Measurements from ENCODE around the gene FGA.

FGA gene

DNA sequence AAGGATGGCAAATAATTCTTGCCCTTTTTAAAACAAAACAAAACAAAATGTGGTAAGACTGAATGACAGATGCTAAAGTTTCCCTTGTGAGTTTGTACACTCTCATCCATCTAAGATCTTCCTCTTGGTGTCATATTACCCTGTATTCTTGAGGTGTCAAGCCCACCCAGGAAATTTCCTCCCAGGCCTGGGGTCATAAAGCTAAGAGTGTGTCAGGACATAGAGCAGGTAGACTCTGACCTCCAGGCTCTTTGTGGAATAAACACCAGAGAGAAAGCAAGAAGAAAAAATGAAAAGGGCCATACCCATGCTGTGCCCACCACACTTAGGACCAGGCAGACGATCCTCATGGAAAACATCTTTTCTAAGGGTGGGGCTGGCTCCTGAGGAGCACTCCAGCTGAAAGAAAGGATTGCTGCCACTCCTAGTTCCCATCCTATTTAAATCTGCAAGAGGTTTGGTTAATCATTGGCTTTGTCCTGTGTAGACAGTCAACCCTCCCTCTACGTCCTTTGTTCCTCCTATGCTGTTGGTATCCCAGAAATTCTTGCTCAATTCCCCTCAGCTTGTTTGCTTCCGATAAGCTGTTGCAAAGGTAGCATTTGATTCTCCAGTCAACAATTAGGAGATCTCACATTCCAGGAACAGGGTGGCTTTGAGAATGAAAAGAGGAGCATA, at the start of gene FGA:
FGA (minus strand) TSS at position 414 of the 678 bp plus-strand sequence; CDS start at position 359, 55 bp downstream.
- no peak for DNase-seq

DNA sequence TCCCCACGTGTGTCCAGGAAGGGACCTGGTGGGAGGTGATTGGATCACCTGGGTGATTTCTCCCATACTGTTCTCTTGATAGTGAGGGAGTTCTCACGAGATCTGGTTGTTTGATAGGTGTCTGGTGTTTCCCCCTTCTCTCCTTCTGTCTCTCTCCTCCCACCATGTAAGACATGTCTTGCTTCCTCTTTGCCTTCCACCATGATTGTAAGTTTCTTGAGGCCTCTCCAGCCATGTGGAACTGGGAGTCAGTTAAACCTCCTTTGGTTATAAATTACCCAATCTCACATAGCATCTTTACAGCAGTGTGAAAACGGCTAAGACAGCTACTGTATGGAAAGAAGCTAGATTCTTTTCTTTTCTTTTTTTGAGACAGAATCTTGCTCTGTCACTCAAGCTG, 43.5 kb upstream of the FGA start:
- peak; percentile 45 for DNase-seq

DNA sequence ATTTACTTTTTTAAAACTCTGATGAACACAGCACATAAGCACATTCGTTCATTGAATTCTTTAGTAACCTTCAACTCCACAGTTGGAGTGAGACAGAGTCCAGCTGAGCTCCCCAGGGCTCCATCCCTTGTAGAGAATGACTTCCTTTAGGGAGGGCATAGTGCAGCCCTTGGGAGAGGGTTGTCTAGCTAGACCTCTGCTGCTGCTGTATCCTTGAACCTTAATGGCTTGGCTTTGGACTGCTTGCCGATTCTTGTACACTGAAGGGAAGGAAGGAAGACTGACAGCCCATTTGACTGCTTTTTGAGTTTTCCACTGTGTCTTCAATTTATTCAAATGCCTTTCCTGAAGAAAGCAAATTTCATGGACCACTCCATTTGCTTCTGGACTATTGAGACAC, 41.3 kb upstream of the FGA start:
- no peak for DNase-seq

DNA sequence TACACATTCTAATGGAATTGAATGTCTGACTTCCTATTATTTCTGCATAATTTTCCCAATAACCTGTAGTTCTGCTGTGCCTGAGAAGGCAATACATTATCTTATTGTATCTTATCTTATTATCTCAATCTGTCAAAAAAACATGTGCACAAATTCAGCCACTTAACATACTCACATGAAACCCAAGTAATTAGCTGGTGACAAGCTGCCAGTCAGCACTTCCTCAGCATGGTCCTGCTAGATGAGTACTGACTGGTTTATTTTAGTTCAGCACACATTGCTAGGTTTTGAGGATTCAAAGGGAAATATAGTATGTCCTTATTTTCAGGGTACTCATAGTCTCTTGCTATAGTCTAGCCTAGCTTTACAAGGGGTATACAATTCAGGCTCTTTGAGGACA, 39.8 kb upstream of the FGA start:
- DNase-seq: no peak

DNA sequence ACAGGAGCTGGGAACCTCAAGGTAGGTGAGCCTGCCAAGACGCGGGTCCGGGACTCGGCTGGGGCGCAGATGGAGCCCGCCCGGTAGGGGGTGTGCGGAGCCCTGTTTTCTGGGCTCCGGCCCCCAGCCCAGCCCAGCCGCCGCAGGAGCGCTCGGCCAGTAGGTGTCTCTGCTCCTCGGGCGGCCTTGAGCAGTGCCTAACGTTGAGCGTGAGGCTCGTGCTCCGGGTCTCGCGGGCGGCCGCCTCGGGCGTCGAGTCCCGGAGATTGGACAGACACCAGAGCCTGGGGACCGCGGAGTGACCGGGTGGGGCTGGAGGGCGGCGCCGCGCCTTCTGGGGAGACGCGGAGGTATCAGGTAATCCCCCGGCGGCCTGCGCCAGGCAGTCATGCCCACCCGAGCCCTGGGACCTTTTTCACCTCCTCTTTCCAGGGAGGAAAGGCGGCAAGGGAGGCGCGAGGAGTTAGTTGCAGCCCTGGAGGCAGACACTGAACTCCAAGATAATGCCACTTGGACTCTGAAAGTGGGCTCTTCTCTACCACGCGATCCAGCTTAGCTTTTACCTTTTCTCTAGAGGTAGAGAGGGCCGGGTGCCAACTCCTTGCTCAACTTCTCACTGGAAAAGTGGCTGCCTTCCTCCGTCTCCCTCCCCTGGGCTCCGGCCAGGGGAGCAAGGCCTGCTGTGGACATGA, 36.4 kb upstream of the FGA start:
- peak; percentile 61 for DNase-seq

DNA sequence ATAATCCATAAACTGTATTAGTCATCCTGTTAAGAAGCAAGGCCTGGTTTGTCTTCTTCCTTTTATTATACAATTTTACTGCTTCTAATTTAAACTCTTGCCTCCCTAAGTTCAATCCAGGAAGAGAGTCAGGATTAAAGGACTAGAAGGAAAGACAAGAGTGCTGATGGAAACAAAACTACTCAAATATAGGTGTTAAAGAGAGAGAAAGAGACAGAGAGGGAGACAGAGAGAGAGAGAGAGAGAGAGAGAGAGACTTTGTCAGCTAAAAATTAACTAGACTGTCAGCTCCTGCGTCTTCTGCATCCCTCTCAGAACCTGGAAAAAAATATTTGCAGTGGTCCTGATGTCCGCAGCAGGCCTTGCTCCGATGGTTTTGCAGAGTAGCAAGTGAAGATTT, 35.4 kb upstream of the FGA start:
- DNase-seq: no peak

DNA sequence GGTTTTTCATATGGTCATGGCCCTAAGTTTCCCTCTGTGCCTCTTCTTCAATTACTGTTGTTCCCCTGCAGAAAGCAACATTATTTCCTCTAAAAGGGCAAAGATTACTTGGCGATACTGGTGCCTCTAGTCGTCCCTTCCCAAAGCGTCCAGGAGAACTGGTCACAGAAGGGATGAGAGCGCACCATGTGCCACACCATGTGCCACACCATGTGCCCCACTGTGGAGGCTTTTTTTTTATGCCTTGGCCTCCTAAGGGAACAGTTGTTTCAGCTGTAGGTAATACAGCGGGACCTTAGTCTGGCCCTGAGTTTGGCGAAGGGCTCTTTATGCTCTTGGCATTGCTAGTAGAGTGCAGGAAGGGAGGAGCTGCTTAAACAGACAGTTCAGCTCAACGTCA, 33.5 kb upstream of the FGA start:
- DNase-seq: no peak

DNA sequence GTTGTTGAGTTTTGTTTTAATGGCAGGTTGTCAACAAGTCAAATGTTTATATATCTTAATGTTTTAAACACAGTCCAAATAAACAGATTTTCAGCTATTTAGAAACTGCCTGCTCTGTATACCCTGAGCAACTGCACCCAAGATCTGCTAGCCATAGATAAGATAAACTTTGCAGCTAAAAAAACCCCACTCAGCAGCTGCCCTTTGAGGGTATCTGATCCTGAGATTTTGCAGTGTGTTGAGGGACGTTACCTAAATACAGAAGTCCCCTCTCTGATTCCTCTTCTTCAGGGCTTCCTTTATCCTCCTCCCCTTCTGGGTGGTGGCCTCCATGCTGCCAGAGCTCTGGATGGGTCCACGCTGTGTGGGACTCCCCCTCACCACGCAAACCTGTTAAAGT, 32.9 kb upstream of the FGA start:
- peak; percentile 62 for DNase-seq

DNA sequence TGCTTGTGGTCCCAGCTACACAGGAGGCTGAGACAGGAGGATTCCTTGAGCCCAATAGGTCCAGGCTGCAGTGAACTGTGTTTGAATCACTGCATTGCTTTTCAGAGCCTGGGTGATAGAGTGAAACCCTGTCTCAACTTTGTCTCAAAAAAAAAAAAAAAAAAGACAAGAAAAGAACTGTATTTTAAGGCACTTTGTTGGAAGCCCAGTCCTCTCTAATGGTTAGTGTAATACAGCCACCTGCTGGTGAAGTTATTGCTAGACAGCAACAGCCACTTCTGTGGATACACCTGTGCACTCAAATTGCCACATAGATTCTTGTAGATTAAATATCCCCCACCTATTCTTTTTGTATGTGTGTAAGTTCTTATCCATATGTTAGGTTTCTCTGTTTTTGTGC, 32.1 kb upstream of the FGA start:
- peak; percentile 81 for DNase-seq

DNA sequence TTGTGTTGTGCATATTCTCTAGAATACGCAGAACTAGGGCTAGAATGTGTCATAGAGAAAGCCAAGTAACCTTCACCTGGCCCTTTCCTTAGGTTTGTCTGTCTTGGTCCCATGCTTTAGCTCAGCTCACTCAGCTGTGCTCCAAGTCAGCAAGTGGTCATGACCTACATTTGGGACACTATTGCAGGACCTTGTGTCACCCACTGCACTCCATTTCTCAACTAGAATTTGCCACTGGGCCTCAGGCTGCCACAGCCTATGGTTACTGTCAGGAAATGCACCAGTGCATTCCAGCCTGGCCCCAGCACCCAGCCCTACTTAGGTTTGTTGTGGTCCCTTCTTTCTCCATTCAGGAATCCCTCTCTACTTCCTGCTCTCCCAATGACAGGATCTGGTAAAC, 29.6 kb upstream of the FGA start:
- DNase-seq: no peak

DNA sequence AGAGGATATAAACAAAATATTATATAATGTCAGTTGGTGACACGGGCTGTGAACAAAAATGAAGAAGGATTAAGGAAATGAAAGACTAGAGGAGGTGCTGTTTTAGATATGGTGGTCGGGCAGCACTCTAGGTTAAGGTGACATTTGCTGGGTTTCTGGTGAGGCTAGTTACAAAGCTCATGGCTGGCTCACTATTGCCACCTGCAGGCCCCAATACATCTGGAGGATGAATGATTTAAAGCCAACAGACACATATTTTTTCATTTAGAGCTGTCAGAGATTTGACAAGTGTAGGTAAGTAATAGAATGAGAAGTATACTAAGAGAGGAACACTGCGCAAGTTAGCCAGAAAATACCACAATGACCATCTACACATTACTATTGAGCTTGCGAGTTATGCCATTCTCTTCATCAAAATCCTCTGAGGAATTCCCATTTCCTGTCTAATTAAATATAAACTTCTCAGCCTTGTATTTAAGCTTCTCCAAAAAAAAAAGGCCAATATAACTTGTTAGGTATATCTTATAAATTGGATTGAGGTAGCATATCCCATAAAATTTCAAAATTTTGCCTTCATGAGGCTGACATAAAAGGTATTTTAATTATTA, 28.3 kb upstream of the FGA start:
- peak; percentile 90 for DNase-seq

DNA sequence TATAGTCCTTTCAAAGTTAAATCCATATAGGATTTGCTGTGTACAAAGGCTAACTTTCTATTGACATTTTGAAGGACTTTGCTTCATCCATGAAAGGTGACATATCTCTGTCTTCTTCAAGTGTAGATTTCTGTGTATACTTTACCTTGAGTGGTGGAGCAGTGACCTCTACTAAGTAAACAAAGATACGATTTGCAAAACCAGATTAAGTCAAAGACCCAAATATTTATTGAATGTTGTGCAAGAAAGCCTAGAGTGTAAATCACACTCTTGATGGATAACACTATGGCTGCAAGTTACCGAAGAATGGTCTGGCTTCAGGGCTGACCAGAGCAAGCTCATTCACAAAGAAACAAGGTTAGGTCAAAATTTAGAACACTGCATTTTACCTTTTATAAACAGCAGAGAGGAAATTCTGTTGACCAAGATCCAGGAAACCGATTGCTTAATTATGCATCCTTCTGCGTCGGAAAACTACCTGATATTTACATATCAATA, 27.3 kb upstream of the FGA start:
- DNase-seq: no peak

DNA sequence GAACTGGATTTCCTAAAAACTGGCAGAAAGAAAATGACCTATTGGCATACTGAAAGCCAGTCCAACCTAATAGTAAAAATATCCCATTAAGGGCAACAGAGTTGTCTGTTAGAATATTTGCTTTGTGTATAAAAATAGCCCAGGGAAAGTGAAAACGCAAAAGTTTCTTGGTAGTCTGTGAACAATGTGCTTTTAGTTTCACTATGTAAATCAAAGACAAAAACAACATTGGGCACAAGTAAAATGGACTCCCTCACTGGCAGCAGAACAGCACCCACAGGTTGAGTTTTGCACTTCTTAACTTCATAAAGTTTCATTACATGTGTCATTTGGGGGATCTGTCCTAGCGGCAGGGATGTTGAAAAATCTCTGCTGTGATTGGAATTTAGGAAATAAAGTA, 26.2 kb upstream of the FGA start:
- DNase-seq: peak; percentile 63

DNA sequence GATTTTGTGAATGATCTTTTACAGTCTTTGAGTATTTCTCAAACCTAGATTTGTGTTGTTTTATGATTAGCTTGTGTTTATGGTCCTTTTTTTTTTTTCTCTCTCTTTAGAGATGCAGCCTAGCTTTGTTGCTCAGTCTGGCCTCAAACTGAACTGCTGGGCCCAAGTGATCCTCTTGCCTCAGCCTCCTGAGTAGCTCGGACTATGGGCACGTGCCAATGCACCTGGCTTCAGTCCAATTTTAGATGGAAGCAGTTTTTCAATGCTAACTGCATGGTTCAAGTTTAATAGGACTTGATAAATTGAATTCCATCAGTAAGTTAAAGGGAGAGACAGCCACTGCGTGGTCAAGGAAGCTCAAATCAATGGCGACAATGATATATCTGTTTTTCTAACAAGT, 25.7 kb upstream of the FGA start:
- no peak for DNase-seq

DNA sequence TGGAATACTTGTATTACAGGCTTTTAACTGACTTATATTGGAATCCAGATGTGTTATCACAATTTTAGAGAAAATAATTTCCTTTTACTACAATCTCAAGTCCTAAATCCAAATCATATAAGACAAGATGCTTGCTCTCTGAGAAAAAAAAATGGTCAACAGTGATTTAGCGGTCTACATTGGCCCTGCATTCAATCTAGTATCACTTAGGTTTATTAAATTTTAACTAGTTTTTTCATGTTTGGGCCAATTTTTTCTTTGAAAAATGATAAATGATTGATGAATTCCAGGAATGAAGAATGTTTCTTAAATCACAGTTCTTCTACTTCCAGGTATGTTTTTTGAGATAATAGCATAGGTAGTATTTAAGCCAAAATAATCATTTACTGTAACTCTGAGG, 24.7 kb upstream of the FGA start:
- no peak for DNase-seq

DNA sequence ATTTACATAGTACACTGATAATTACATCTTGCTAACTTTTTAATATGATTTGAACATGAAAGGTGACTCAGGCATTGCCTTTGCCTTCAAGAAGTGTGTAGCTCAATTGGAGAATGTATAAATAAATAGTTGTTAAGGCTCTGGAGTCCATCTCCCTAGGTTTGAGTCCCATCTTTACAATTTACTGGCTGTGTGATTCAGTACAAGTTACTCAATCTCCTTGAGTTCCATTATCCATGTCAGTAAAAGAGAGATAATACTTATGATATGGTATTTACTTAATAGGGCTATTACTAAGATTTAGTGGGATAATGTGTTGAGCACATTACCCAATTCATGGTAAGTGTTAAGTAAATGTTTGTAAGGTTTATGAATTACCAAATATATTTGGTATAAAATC, 23.8 kb upstream of the FGA start:
- no peak for DNase-seq

DNA sequence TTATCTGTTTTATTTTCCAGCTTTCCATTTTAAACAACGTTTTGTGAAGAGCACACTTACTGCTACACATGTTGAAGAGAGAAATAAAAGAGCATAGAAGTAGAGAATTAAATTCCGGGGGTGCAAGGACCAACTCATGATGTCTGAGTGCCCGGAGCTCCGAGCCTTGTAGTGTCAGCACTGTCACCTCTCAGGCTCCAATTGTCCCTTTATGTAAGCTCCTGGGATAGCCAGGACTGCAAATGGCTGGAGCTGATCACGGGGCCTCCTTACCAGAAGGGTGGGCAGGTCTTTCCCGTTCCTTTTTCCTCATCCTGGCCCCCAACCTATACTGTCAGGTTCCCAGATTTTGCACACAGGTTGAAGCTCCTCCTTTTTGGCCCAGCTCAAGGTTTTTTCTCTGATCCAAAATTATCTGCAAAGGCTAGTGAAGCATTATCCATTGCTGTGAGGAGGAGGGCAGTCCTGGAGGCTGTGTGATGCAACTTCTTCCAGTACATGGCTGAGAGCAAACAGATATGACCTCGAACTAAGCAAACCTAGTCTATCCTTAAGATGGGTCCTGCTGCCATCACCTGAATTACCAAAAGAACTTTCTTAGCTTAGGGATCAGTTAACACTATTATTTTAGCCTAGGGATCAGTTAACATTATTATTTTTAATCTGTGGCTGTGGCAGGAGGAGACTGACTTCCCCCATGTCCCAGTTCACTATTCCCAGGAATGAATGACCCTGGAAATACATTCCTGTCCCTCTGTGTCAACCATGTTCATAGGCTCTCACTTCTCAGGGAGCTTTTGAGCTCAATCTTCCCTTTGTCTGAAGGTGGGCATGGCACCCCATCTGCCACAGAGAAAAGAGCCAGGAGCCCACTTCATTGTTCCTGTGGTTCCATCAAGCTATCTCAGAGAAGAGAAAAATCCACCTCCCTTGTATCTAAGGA, 22.2 kb upstream of the FGA start, which contains the start of gene FGG:
FGG (minus strand) TSS at position 185 of the 943 bp plus-strand sequence; CDS start at position 138, 47 bp downstream.
- DNase-seq: peak; percentile 60

DNA sequence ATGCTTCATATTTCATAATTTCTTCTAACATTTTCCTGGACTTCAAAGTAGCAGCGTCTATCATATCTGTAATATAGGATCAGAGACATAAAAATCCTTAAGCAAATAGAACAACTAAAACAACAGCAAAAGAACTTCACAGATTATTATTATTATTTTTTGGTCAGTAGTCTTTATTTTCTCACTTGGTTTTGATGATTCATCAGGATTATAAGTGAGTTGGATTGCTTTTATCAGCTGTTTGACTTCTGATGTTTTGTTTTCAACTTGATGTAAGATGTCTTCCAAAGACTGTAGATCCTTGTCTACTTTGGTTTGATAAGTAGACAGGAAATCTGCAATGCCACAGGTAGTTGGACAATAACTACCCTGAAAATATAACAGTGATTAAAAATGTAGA, 21.3 kb upstream of the FGA start:
- DNase-seq: no peak

DNA sequence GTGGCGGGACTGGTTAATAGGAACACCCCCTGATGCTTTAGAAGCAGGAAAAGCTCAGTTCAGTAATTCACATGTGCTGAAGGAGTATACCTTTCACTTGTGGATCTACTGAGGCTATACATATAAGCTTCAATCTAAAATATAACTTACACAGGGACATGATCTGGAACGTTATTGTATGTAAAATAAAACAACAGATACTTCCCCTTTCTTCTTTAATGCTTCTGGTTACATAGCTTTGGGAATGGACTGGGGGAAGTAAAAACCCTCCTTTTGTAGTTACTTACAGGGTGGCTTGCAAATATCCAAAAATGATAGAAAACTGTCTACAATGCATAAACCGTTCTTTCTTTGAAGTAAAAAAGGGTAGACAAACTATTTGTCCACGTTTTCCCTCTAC, 20.0 kb upstream of the FGA start:
- DNase-seq: peak; percentile 68

DNA sequence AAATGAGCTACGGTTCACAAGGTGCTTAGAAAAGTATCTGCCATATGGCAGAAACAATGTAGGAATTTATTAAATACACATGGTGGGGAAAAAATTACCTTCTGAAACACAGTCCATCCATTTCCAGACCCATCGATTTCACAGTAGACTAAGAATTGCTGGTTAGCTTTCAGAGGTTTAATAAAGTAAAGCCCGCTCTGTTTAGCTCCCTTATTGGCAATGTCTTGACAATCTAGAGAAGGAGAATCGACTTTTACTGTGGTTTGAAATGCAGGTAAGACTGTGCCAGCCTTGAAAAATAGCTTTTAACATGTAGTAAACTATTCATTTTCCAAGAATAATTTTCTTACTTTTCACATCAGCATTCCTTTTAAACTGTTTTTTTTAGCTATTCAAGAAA, 19.0 kb upstream of the FGA start:
- DNase-seq: no peak

DNA sequence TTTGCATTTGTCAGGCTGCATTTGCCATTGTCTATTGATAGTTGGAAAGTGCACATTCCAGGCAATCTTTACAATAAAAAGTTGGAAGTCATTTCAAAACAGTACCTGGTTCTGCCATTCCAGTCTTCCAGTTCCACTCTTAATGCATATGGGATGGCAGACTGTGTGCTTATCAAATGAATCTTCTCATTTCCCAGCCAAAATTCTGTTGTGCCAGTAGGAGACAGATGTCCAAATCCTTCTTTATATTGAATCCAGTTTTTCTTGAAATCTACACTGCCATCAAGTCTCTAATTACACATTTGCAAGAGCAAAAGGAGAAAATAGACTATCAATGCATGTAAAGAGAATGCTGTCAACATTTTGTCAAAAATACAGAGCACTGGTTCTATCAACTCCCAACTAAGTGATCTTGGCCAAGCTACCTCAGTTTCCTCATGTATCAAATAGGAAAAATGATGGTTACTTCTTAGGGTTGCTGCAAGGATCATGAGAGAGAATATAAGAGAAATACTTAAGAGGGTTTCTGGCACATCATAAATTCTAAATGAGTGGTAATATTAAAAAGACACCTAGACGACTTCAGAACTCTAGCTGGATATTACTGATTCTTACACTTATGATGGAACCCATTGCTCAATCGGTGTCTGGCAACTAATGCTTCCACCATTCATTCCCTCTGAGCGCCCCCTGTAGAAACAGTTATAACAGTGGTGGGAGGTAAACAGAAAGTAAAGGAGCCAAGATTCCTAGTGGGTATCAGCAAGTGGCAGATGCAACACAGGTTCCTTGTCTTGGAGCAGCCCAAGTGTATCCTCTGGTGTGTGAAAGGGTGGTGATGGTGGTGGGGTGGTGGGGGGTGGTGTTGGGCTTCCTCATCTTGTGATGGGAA, 18.1 kb upstream of the FGA start:
- DNase-seq: no peak
